Tibial artery (tissue), 4 donors: Measurements from ENCODE around the gene TNNT1.

Source experiments
- DNase-seq, 2 donors: peaks; one replicate each; pipeline ENCODE4 v3.0.0-alpha.2; 2019
- H3K27ac ChIP-seq, 2 donors: fragments of 200-600 bp; sonication (generic) in 1 of 2; 1 replicate in 1 of 2; 2 replicates in 1 of 2; pipeline ENCODE4 v1.5.1; 2018 to 2019; ENCODE audit warnings: mild to moderate bottlenecking in 1 of 2
- H3K27me3 ChIP-seq, 2 donors: fragments of 200-600 bp; sonication (generic) in 1 of 2; one replicate each; pipeline versions ENCODE4 v1.5.1 to v1.6.0; 2016 to 2019
- H3K36me3 ChIP-seq, 3 donors: fragments of 200-600 bp; sonication (generic) in 2 of 3; one replicate each; pipeline ENCODE4 v1.5.1; 2016 to 2019; ENCODE audit warnings: mild to moderate bottlenecking in 2 of 3
- H3K4me1 ChIP-seq, 4 donors: fragments of 200-600 bp; sonication (generic) in 2 of 4; 1 replicate in 3 of 4; 2 replicates in 1 of 4; pipeline ENCODE4 v1.5.1; 2016 to 2019
- H3K4me3 ChIP-seq, 2 donors: fragments of 200-600 bp; sonication (generic) in 1 of 2; 1 replicate in 1 of 2; 2 replicates in 1 of 2; pipeline ENCODE4 v1.5.1; 2018 to 2019; ENCODE audit warnings: mild to moderate bottlenecking in 2 of 2
- H3K9me3 ChIP-seq, 3 donors: fragments of 200-600 bp; sonication (generic) in 1 of 3; one replicate each; pipeline ENCODE4 v1.5.1; 2016 to 2019
- CTCF ChIP-seq, 2 experiments: fragments of 200-600 bp in 1 of 2; fragments of 450-650 bp in 1 of 2; IDR thresholded peaks; one replicate each; pipeline ENCODE4 v1.5.1; 2017 to 2019; ENCODE audit warnings: antibody characterized with exemption in 2 of 2, mild to moderate bottlenecking in 1 of 2, moderate library complexity in 1 of 2
- intact Hi-C: fragments of 100-400 bp; cut with DNase I; formaldehyde crosslinking; loops from one replicate; pipeline ENCODE4 v1.15.0; 2023; ENCODE audit warnings: low total_unique reads

Gene TNNT1

GRCh38 chr19:55149078-55150003, at the start of gene TNNT1:
Gene TNNT1, minus strand, starts transcription at chr19:55149206. Its CDS starts 2,049 bp downstream, at chr19:55147157.
- Histone ChIP-seq H3K27me3 (peaks cover 7 to 79% of the 10 kb centered on the region in 2 donors), H3K36me3 (no peaks in the 10 kb centered on the region), H3K9me3 (no peaks in the 10 kb centered on the region), H3K27ac (no peak within 1 kb of the TSS), H3K4me3 (no peak within 1 kb of the TSS), H3K4me1 (peaks cover 0 to 13% (median 4%) of the 10 kb centered on the region in 4 donors)
- TF ChIP-seq CTCF (IDR thresholded peaks at IDR 0.05), result no peak
- no peak for DNase-seq
- intact Hi-C loops, result loop anchor here (5.0 kb wide), 1 partner anchor 353 kb away; no protein-coding TSS in a partner anchor

- no peak for DNase-seq
- intact Hi-C loops, result no loop called here
- no peak overlapping the region for H3K27ac ChIP-seq
- no peaks in the 10 kb centered on the region for H3K4me1 ChIP-seq
- H3K36me3 ChIP-seq, result no peaks in the 10 kb centered on the region
- H3K4me3 ChIP-seq, result no peak overlapping the region
- H3K27me3 ChIP-seq, result peaks cover 0 to 46% of the 10 kb centered on the region in 2 donors
- H3K9me3 ChIP-seq, result no peaks in the 10 kb centered on the region
- no peak for TF ChIP-seq CTCF (IDR thresholded peaks at IDR 0.05)
These were observed 49.6 kb upstream of the TNNT1 start for GRCh38 chr19:55198651-55199050.

- intact Hi-C loops, result no loop called here
- Histone ChIP-seq H3K27ac (no peak overlapping the region), H3K27me3 (peaks cover 0 to 46% of the 10 kb centered on the region in 2 donors), H3K36me3 (no peaks in the 10 kb centered on the region), H3K9me3 (no peaks in the 10 kb centered on the region), H3K4me3 (no peak overlapping the region), H3K4me1 (no peaks in the 10 kb centered on the region)
- no peak for DNase-seq
- no peak for TF ChIP-seq CTCF (IDR thresholded peaks at IDR 0.05)
These were observed 48.5 kb upstream of the TNNT1 start for GRCh38 chr19:55197528-55197927.

GRCh38 chr19:55196803-55197202, 47.8 kb upstream of the TNNT1 start:
- no peaks in the 10 kb centered on the region for H3K4me1 ChIP-seq
- no peak overlapping the region for H3K4me3 ChIP-seq
- H3K9me3 ChIP-seq, result no peaks in the 10 kb centered on the region
- intact Hi-C loops, result no loop called here
- no peak for DNase-seq
- H3K36me3 ChIP-seq, result no peaks in the 10 kb centered on the region
- TF ChIP-seq CTCF (IDR thresholded peaks at IDR 0.05), result no peak
- peaks cover 0 to 42% of the 10 kb centered on the region in 2 donors for H3K27me3 ChIP-seq
- no peak overlapping the region for H3K27ac ChIP-seq

GRCh38 chr19:55193481-55193880, 44.5 kb upstream of the TNNT1 start:
- Histone ChIP-seq H3K4me3 (no peak overlapping the region), H3K36me3 (no peaks in the 10 kb centered on the region), H3K9me3 (no peaks in the 10 kb centered on the region), H3K27ac (no peak overlapping the region), H3K4me1 (no peaks in the 10 kb centered on the region), H3K27me3 (peaks cover 0 to 17% of the 10 kb centered on the region in 2 donors)
- intact Hi-C loops, result no loop called here
- no peak for DNase-seq
- TF ChIP-seq CTCF (IDR thresholded peaks at IDR 0.05), result no peak
